ENCODE measurements around the gene BCL2. TPM values are rescaled to one million over a fixed set of nuclear protein-coding genes. Genes with fewer than 3 reads are reported as not detected.
"Not testable (repeated sequence)": the region's sequence is repeated elsewhere in the genome, so short reads cannot be mapped to it uniquely, and the experiment has no call there.

Gene BCL2
- total RNA-seq, 1 donor from 2014 or later: 1.3 TPM

DNA sequence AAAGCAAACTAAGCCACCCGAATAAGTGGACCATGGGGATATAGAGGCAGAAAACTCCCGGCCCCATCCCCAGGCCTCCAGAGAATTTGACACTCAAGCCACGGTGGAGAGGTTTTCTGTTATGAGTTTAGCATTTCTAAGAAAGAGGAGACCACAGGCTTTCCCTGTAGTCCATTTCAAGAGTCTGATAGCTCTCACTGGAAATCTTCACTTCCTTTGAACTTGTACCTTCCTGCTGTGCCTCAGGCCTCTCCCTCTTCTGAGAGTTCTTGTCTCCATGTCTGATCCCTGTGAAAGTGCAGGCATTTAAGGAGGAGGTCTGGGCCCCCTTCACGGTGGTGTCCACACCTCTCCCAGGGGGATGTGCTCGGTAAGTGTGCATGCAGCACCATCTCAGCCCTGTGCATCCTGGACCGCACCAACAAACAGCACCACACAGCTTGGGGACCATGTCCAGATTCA, 113.7 kb downstream of the BCL2 start:
- no peak for DNase-seq (ENCODE audit: low read depth in 2 of 2)

DNA sequence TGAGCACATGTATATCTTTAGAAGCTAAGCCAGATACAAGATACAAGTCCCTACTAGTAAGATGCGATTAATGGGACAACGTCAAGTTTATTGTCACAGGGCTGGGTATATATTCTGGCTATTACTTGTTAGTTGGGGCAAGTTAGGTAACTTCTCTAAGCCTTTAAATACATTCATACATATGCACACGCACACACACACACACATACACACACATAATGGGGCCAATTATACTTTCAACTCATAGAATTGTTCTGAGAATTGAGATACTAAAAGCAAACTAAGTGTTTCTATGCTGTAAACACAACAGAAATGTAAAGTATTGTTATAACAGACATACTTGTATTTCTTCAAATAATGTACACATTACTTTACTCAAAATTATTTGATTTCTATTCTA, 116.1 kb downstream of the BCL2 start:
- DNase-seq (ENCODE audit: low read depth in 2 of 2): no peak

DNA sequence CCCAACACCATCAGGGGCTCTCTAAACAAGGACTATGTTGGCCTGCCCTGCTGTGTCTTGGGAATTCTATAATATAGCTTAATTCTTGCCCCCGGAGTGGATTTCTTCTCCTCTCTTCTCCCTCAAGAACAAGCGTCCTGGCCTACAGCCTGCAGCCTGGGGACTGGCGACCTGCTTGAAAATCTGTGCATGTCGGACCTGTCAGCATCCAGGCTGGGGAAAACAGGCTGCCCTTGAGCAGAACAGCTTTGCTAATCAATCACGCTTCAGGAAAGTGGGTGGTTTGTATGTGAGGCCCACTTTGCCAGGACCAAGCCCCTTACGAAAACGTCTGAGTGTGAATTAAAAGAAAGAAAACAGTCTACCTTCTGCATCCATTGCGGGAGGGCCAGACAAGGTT, 116.7 kb downstream of the BCL2 start:
- DNase-seq (ENCODE audit: low read depth in 2 of 2): no peak

DNA sequence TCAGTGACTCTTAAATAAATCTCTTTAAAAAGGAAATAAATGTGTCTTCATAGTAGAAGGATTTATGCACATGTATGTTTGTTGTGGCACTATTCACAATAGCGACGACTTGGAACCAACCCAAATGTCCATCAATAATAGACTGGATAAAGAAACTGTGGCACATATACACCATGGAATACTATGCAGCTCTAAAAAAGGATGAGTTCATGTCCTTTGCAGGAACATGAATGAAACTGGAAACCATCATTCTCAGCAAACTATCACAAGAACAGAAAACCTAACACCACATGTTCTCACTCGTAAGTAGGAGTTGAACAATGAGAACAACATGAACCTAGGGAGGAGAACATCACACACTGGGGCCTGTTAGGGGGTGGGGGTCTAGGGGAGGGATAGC, 118.1 kb downstream of the BCL2 start:
- DNase-seq (ENCODE audit: low read depth in 2 of 2): not testable (repeated sequence)

DNA sequence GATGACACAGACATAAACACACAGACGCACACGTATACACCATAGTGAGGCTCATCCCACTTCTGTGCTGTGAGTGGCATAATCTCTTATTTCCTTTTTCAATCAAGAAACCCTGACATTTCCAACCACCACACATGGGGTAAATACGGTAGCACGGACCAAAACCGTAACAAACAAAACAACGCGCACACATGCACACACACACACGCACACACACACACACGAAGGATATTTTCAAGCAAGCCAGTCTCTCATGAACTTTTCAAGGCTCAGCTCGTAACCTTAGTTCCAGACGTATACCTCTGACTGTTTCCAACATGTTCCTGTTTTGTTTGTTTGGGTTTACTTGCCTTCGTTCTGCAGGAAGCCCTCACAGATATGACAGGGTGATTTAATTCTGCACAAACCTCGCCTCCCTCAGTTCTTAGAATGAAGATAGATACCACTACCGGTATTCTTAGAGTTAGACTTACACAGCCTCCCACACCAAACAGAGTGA, 119.8 kb downstream of the BCL2 start:
- DNase-seq (ENCODE audit: low read depth in 2 of 2): no peak

DNA sequence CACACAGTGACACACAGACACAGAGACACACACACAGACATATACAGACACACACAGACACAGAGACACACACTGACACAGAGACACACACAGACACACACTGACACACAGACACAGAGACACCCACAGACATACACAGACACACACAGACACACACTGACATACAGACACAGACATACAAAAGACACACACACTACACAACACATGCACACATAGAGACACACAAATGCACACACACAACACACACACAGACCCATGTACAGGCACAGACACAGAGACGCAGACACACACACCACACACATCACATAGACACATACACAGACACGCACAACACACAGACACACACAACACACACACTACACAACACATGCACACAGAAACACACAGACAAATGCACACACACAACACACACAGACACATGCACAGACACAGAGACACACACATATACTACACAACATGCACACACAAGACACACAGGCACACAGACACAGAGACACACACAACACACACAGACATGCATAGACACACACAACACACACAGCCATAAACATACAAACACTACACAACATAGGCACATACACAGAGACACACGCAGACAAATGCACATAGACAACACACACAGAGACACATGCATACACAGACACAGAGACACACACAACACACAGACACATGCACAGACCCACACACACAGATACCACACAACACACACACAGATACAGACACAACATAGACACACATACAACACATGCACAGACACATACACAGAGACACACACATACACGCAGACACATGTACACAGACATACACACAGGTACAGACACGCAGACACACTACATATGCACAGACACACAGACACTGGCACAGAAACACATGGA, 120.5 kb downstream of the BCL2 start:
- DNase-seq (ENCODE audit: low read depth in 2 of 2): no peak

DNA sequence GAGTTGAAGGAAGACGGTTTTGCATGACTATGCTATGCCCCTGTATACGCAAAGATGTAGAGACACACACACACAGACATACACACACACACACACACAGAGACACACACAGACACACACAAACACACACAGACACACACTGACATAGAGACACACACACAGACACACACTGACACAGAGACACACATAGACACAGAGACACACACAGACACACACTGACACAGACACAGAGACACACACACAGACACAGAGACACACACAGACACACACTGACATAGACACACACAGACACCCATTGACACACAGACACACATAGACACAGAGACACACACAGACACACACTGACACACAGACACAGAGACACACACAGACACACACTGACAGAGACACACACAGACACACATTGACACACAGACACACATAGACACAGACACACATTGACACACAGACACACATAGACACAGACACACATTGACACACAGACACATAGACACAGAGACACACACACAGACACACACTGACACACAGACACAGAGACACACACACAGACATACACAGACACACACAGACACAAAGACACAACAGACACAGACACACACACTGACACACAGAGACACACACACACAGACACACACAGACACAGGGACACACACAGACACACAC, 121.3 kb downstream of the BCL2 start:
- DNase-seq (ENCODE audit: low read depth in 2 of 2): no peak

DNA sequence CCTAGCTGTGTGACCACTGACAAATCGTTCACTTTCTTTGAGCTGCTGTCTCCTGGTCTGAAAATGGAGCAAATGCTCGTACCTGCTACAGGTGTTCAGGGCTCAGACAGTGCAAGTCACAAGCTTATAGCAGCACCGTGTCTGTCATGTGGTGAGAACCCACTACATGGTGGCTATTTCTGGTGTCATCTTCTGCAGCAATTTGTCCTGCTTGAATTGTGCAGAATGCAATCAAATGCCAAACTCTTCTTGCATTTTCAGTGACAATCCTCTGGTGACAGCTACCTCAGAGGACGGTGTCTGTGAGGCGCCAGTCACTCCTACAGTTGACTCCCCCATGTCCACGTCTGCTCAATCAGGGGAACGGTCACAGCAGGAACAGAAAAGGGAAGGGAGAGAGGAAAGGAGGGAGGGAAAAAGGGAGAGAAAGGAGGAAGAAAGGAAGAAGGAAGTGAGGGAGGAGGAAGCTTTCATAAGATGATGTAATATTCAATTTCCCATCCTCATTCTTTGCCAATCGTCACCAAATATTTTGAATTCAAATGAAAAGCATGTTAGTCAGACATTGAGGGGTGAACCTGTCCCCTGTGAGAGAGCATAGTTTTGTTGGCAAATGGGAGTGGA, 122.2 kb downstream of the BCL2 start:
- no peak for DNase-seq (ENCODE audit: low read depth in 2 of 2)

DNA sequence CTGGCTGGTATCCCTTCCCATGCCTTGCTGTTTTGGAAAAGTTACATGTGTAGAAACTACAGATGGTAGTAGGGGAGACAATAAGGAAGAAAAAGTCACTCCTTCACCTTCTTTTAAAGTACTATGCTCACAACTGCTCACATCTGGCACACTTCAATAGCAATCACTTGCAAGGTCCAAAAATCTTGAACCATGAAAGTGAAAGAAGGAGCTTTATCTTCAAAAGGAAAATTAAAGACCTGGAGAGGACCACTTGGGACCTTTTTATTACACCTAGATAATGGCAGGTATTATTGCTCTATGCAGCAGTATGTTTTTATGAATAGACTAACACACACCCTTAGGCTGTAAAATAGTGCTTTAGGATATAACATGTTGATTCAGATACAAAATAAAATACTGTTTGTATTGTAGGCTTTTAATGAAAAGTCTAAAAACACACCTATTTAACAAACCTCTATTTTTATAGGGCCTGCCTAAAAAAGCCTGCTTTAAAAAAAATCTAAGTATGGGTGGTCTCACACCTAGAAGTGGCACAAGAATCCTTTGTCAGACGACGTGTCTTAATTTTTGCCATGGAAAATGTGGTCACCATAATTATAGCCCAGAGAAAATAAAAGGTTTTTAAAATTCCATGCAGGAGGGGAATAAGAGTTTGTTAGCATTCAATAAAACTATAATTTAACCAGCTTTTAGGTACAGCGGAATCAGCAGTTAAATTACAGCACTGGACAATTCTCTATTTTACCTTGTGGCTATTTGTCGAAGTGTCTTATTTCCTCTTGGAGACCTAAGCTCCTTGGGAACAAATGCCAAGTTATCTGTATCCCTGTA, 124.0 kb downstream of the BCL2 start:
- no peak for DNase-seq (ENCODE audit: low read depth in 2 of 2)

DNA sequence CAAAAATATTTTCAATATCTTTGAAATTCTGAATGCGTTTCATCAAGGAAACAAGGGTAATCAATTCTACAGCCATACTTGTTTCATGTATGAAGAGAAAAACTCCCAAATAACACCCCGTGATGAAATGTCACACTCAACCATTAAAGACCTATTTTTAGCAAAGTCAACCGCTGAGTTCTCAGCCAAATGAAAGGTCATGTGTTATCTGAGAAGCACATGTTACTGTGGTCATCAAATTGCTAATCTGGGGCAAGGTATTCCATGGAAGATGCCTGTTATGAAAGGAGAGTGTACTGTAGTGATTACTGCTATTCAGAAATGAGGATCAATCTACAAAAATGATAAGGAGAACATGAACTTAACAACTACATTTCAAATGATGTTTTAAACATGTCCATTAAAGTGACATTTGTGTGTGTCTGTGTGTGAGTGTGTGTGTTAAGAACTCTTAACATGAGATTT, 126.7 kb downstream of the BCL2 start:
- DNase-seq (ENCODE audit: low read depth in 2 of 2): no peak

DNA sequence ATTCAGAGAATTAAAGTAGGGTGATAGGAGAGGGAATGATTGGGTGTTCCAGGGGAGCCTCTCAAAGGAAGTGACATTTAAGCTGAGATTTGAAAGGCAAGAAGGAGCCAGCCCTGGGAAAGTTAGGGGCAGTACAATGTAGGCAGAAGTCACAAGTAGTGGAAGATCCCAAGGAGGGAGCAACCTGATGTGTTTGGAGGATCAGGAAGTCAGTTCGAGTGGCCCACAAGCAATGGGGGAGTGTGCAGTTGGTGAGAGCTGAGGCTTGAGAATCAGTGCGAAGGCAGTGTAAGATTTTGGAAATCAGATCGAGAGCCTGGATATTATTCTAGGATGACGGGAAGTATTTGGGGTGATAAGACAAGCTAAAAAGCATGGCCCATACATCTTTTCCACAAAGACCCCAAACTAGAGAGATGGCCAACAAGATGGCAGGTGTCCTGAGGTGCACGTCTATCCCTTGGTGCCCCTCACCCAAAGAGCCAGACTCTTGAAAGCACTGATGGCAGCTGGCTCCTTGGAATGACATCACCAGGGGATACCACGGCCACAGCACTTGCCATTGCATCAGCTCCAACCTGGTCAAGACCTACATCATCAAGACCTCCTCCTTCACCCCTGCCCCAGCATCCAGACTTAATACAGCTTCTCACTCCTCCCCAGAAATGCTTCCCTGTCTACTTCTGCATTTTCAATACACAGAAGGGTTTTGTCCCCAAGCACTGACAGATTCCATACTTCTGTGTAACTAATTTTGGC, 127.3 kb downstream of the BCL2 start:
- DNase-seq (ENCODE audit: low read depth in 2 of 2): no peak

DNA sequence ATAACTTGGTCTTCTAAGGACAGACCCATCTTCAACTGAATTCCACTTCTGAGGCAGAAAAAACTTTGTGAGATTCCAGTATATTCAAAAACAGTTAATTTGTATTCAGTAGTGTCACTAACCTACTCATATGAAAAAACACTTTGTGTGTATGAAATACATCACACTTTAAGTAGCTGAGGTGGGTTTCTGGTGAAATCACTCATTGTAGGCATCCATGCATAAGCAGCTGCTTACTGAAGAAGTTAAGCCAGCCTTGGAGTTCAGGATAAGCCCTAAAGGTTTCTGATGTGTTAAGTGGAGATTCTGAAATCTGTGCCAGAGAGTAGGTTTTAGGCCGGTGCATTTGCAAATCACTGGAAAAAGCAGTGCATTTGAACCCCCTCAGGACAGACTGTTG, 128.2 kb downstream of the BCL2 start:
- no peak for DNase-seq (ENCODE audit: low read depth in 2 of 2)

DNA sequence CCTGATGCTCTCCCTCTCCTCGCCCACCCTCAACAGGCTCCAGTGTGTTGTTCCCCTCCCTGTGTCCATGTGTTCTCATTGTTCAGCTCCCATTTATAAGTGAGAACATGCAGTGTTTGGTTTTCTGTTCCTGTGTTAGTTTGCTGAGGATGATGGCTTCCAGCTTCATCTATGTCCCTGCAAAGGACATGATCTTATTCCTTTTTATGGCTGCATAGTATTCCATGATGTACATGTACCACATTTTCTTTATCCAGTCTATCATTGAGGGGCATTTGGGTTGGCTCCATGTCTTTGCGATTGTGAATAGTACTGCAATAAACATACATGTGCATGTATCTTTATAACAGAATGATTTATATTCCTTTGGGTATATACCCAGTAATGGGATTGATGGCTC, 128.7 kb downstream of the BCL2 start:
- not testable (repeated sequence) for DNase-seq (ENCODE audit: low read depth in 2 of 2)

DNA sequence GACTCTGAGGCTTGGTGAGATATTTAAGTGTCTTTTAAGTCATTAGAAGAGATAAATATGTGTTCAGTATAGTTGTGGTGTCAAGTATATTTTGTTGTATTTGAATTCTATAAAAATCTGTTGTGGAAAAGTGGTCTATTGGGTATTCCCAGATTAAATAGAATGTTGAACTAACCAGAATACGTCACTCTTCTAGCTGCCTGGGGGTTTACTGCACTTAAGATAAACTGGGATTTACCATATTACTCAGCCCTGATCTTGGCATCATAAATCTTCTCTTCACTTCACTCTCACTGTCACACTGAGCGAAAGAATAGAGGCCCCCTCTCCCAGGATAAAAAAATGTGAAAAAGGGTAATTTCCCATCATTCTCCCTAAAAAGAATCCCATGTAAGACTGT, 129.8 kb downstream of the BCL2 start:
- no peak for DNase-seq (ENCODE audit: low read depth in 2 of 2)

DNA sequence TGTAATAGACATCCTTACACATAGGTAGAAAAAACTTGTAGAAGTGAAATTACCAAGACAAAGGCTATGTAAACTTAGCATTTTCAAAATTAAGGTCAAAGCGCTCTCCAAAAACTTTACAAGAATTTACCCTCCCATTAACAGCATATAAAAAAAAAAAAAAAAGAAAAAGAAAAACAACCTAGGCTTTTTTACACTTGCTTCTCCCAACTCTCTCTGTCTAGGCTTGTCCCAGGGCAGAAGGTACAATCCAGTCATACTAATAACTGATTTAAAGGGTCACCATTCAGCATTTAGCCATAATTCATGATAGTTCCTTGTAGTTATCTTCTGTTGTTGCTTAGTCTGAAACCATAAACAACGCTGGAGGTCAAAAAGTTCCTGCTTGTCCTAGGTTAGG, 130.5 kb downstream of the BCL2 start:
- no peak for DNase-seq (ENCODE audit: low read depth in 2 of 2)

DNA sequence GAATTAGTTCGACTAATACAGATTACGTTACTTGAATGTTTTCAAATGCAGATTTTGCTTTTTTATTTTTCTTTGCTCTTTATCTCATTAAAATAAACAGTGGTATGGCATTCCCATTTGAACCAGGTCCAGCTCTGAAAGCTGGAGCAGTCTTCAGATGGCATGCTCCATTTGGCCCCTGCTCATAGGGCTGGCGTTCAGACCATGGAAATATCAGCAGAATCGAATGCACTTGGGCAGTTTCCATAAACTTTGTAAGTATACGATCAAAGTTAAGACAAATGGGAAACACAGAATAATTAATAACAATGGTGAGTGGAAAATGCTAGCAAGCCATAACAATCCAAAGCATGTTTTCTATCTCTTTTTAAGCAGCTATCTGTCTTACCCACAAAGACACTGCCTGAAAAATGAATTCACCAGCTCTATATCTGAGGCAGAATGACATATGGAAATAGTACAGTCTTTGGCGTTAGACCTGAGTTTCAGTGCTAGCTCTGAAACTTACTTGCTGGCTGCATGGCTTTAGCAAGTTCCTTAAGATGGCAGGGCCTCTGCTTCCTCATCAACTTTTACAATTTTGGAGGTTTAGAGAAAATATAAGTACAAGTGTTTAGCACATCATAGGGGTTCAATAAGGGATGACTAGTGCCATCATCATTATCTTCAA, 131.6 kb downstream of the BCL2 start:
- no peak for DNase-seq (ENCODE audit: low read depth in 2 of 2)

DNA sequence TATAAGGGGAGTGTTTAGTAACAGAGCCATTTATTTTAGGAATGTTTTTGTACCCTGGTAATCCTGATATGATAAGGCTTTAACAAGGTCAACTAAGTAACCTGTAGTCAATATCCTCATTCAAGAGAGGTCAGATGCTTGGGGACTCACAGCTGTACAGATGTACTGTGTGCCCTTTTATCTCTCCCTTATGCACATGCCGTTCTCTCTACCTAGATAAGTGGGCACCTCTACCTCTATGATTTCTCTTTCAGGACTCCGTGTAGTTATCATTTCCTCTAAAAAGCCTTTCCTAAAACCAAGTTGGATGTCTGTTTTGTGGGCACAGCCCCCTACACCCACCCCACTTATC, 132.4 kb downstream of the BCL2 start:
- DNase-seq (ENCODE audit: low read depth in 2 of 2): no peak

DNA sequence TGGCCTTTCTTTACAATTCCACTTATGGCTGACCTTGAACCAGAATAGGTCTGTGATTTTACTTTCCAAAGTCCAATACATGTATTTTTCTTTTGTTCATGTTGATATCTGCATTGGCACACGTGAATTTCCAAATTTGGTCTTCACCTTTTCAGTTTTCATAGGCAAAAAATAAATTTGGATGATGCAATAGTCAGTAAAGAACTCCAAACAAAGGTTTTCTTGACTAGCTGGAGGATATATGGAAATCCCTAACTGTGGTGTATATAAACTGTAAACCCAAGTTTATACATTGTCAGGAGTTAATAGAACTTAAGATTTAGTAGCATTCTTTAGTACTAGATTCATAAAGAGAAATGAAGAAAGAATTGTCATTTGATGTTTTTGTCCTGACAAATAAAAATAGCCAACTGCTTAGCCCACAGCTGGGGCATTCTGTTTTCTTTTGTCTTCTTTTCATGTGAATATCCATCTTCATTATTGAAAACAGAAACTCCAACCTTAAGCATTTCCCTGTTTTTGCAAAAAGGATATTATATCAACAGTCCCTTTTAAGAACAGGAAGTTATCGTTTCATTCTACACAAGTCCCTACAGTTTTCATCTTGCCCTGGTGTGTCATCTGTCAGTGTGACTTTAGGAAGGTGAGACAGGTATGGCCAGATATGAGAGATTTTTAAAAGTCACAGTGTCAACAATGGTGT, 132.9 kb downstream of the BCL2 start:
- DNase-seq (ENCODE audit: low read depth in 2 of 2): no peak

DNA sequence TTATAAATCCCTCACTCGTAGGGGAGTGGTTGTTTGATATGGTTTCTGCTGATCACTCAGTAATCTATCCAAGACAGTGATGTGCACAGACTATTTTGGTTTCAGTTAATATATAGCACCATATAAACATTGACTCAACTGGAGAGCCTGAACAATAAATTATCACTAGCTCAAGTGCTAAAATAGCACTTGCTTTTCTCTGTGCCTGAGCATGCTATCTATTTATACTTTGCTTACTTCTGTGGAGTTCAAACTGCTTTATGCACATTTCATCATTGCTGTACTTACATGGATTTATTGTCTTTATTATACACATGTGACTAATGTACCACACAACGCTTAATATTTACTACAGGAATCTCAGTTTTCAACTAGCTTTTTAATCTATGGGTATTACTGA, 133.6 kb downstream of the BCL2 start:
- no peak for DNase-seq (ENCODE audit: low read depth in 2 of 2)

Data from dermis microvascular lymphatic vessel endothelial cell (primary cell).